Iris pigment epithelial cell (primary cell): ENCODE data around the gene KRT24.

Experiments
- DNase-seq: peaks from one replicate; pipeline ENCODE4 v3.0.0-alpha.2; 2011; ENCODE audit warnings: low read depth

KRT24 gene

DNA sequence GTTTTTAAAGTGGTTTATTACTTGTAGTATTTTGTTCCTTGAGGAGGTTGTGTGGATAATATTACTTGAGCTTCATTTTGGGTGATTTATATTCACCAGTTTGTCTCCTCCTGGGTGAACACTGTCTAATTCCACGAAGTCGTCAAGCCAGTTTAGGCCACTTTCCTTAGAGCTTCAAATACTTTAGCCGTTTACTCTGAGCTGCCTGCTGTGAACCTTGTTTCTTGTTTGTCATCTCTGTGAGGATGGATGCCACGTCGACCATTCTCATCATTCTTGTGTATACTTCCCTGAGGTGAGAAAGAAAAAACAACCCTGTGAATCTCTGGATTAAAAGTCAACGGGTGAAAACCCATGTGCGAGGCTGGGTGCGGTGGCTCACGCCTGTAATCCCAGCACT lies 9.0 kb downstream of the KRT24 start:
- no peak for DNase-seq

DNA sequence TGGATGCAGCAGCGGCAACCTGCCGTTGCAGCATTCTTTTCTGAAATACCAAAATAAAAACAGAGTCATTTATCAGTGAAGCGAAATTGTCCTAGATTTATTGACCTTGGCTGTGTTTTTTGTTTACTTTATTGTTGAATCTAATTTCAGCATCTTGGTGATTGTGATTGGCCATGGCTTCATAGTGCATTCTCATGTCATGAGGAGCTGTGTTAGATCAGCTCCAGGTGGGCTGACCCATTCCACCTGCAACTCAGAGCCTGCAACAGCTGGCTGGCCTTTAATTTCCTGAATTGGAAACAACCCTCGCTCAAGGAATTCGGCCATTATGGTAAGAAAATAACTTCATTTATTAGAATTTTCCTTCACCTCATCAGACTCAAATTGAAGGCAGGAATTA lies 16.4 kb downstream of the KRT24 start:
- DNase-seq: no peak

DNA sequence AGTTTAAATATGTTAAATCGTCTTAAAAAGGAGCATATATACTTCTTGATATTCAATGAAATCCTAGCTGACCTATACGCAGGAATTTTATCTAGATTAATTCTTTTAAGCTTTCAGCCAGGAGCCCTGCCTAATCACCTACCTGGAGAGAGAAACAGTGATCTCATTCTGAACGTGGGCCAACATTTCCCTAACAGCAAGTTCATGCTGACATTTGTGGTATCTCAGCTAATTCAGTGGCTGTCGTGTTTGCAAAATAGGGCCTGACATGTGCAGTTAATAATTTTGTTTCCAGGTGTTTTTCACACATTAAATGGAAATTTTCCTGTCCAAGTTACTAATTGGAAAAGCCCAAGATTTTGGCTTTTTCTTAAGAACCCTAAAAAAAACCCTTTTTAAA lies 17.4 kb downstream of the KRT24 start:
- DNase-seq: no peak

DNA sequence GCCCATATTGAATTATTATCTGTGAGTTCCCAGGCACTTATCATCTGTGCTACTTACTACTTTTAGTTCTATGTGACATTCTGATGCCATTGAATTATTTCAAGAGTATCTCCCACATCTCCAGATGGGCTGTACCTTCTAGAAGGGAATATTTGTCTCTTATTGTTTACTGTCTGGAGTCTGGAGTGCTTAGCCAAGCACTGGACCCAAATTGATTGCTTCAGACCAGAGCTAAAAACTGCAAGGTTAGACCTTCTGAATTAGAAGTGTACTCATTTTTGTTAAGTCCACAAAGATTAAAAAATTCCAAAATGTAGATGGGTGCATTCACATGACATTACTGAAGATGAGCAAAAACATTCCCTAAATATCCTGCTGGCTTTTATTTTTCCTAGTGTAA lies 22.6 kb downstream of the KRT24 start:
- no peak for DNase-seq

DNA sequence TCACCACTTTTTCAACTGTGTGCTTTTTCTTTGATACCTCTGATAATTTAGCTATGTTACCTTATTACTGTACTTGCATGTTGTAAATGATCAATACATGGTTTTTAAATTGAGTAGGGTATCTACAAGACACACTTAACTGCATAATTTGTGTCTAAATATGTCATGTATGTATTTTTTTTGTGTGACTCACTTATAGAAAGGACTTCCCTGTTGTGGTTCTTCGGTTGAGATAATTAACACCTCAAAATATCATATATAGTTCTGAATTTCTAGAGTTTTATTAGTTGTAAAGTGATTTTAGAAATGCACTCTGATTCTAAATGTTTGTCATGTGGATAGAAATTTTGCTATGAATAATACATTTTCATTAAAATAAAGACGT lies 24.0 kb downstream of the KRT24 start:
- DNase-seq: no peak

DNA sequence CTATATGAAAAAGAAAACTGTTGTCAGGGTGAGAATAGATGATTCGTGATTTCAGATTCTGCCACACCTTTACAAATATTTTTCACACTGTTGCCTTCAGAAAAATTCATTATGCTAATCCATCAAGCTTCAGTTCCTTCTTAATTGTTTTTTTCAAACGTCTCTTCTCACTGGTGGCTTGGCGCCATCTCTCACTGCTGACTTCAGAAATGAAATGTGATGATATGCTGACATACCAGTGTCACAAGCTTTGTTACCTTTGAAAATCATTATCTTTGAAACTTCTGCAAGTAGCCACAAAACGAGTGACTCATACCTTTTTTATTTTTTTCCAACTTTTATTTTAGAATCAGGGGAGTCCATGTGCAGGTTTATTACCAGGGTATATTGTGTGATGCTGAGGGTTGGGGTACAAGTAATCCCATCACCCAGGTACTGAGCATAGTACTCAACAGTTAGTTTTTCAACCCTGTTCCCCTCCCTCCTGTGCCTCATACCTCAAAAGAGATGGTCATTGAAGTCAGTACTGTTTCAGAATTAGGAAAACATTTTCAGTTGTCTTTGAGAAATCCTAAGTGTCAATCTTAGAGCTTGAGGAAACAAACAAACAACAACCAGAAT lies 24.5 kb downstream of the KRT24 start:
- no peak for DNase-seq

DNA sequence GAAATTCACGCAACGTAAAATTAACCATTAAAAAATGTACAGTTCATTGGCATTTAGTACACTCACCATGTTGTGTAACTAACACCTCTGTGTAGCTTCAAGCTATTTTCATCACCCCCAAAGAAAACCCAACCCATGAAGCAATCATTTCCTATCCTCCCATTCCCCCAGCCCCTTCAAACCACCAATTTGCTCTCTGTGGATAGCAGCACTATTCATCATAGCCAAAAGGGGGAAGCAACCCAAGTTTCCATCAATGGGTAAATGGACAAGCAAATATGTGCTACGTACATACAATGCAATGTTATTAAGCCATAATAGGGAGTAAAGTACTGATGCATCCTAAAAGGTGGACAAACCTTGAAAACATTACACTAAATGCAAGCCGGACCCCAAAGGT lies 27.6 kb downstream of the KRT24 start:
- DNase-seq: no peak

DNA sequence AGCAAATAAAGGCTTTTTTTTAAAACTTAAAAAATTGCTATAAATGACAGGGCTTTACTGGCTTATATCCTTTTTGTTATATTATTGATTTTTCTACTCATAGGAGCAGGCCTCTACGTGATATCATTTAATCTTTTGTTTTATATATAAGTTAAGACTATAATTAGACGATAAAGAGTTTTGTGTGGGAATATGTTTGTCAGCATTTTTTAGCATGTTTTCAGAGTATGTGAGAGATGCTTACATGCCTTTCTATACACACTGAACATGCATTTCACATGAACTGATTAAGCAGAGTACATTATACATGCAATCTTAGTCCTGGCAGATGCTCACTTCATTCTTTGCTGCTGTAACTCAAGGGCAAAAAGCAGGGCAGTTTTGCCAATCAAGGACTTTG lies 30.9 kb downstream of the KRT24 start:
- no peak for DNase-seq

DNA sequence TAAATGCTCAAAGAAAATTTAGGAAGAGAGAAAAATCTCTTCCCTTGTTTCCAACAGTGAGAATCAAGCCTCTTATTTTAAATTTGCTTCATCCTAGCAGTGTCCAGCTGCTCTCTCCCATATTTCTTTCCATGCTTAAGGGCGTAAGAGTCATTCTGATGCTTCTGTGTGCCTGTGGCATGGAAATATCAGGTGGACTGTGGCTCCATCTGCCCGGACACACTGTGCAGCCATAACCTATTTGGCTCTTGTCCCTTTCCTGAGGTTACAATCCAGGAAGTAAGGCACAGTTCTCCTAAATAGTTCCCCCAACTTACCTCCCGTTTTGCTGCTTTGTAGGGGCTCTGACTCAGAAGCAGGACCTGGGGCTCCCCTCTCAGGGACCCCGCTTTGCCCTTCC lies 32.3 kb downstream of the KRT24 start:
- DNase-seq: no peak

DNA sequence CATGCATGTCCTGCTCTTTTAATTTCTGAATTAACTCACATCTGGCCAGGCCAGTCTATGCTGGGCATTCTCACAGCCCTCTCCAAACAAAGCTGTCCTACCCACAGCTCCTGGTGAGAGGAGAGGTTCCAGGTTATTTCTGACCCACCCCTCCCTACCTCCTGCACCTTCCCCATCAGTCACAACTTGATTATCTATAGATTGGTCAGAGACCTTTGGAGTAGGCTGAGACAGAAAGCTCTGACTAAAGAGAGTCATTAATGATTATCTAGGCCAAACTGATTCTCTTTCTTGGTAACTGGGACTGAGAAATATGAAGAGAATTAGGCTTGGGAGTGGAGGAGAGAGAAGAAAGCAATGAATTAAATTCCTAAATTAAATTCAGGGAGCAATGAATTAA lies 37.2 kb downstream of the KRT24 start:
- no peak for DNase-seq

DNA sequence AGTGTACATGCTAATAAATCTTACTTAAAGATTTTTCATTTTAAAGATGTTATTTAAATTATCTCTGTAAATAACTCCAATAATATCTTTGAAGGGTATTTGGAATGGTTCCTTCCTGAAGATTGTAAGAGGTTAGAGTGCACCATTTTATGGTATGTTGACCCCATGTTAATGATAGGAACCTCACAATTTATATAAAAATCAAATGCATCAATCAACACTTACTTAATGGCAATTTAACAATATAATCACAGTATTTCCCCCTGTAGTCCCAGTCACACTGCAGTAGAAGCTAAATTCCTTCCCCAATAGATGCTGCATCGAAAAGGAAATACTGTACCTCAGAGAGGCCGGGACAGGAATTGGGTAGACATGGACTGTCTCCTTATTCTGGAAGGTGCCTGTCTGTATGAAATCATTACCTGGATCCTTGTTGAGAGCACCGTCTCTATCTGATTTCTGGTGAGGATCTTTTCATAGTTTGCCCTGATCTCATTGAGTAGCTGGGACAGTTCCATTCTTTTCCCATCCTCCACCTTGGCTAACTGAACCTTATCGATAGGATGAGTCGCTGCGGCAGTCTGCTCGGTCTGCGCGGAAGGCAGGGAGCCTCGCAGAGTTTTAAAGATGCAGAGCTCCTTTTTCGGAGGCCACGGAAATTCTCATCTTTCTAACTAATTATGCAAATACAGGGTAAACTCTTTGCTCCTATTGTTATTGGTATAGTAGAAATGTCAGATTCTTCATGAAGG lies 38.8 kb downstream of the KRT24 start, which contains the start of gene KRT222:
TSS of gene KRT222 (minus strand) at position 596 of the 752 bp plus-strand sequence. CDS start at position 518, 78 bp downstream.
- no peak for DNase-seq

DNA sequence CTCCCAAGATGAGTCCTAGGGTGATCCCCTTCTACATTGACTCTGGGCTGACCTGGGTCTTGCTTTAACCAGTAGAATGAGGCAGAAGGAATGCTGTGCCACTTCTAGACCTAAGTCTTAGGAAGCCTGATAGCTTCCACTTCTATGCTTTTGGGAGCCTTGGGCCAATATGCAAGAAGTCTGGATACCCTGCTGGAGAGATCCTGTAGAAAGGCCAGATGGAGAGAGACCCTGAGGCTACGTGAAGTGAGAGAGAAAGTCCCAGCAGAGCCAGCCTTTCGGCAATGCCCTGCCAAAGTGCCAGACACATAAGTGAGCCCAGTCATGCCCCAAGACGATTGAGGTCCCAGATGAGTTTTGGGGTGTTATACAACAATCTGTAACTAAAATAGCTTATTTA lies 40.3 kb downstream of the KRT24 start:
- DNase-seq: no peak

DNA sequence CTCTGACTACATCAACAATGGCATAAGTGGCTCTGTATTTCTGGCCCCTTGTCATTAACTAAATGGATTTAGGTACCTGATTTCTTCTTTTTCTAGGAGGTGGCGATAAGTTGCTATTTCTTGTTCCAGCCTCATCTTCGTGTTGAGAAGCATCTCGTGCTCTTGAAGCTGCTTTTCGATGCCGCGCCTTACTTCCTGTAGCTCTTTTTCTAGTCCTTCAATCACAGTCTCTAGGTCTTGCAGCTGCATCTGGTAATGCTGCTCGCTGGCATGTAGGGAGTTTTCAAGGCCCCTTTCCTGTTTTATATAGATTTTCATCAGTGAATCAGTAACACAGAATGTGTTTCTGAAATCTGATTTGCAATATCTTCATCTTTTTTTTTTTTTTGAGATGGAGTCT lies 43.6 kb downstream of the KRT24 start:
- no peak for DNase-seq

DNA sequence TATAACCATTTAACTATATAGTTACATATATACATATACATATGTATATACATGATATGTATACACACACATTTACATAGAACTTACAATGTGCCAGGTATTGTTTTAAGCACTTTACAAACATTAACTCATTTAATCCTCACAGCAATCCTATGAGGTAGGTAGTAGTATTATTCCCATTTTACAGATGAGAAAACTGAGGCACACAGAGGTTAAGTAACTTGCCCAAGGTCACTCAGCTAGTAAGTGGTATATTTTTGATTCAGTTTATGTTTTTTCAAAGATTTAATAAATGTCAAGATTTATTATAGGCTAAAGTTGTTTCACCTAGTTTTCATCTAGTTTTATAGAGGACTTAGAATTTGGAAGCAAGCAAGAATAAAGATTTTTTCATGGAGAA lies 45.2 kb downstream of the KRT24 start:
- DNase-seq: no peak

DNA sequence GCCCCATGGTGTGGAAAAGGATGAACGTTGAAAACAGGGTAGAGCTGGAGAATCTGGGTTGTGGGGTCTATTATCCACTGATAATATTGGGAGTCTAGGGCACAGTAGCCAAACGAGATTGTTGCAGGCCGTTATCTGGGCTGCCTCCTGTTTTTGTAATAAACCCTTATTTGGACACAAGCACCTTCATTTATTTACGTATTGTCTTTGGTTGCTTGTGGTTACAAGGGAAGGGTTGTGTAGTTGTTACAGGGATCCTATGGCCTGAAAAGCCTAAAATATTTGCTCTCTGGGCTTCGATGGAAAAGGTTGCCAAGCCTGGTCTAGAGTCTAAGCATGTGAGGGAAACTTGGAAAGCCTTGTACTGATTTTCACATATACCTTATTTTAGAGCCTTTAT lies 51.6 kb downstream of the KRT24 start:
- DNase-seq: no peak

DNA sequence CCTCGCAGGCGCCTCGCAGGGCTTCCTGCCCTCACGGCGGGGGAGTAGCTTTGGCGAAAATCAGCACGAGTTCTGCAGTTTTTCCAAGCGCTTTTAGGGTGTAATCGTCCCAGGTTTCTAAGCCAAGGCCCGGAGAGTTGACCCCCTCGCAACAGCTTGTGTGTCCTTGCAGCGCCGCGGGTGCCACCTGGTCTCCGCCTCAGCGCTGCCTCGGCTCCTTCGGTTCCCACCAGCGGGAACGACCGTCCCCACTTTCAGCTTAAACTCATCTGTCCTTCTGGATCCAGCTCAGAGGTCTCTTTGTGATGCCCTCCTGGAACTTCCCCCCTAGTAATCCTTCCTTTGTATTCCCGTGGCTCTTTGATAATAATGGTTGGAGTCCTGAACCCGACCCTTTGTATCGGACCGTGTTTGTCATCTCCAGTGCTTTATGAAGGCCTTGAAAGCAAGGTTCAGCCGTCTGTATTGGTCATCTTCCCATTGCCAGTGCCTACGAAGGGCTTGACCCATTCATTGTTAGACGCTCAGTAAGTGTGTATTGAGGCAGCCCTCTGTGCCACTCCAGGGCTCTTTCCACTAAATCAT lies 55.1 kb downstream of the KRT24 start:
- peak; percentile 11 for DNase-seq
